GM20000 (cell line): ENCODE results near the gene E4F1.

Source experiments
- DNase-seq: peaks from one replicate; pipeline ENCODE4 v3.0.0; 2012; ENCODE audit warnings: low spot score
- TF ChIP-seq, protein P1 (sequence below): IDR thresholded peaks from 2 replicates; pipeline ENCODE4 v1.5.1; 2012; ENCODE audit warnings: mild to moderate bottlenecking, control low read depth; ENCODE audit errors: extremely low read depth, missing control alignments

E4F1 gene

DNA sequence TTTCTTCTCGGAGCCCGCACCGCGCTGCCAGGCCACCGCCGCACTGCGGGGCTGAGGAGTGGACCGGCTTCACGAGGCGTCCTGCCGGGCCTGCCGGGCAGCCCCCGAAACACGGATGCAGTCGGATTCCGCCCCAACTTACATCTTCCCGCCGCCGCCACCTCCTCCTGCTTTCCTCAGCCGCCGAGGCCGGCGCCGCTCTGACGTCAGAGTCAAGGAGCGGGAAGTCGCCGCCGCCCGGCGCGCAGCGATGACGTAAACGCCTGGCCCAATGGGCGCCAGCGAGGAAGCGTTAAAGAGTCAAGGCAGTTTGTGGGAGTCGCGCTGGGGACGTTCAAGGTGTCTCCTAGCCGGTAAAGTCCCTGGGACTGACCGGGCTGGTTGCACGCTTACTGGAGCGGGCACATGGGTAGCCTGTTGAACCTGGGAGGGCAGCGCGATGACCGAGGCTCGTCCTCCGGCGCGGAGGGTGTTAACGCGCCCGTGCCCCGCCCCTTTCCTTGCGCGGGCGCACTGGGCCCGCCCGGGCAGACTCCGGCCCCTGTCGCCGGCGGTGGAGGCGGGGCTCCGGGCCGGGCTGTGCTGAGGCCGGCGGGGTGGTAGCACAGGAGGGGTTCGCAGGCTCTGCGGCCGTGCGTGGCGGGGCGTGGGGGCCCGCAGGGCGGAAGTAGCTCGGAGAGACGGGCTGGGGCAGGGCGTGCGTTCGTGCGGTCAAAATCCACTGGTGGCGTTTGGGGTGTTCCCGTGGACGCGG lies 44.7 kb downstream of the E4F1 start, which contains the start of gene RNPS1:
TSS of gene RNPS1 (minus strand) at position 214 of the 754 bp plus-strand sequence. CDS start 3,483 bp downstream, outside the sequence.
- peak; percentile 100 for DNase-seq
- TF ChIP-seq, protein P1, sequence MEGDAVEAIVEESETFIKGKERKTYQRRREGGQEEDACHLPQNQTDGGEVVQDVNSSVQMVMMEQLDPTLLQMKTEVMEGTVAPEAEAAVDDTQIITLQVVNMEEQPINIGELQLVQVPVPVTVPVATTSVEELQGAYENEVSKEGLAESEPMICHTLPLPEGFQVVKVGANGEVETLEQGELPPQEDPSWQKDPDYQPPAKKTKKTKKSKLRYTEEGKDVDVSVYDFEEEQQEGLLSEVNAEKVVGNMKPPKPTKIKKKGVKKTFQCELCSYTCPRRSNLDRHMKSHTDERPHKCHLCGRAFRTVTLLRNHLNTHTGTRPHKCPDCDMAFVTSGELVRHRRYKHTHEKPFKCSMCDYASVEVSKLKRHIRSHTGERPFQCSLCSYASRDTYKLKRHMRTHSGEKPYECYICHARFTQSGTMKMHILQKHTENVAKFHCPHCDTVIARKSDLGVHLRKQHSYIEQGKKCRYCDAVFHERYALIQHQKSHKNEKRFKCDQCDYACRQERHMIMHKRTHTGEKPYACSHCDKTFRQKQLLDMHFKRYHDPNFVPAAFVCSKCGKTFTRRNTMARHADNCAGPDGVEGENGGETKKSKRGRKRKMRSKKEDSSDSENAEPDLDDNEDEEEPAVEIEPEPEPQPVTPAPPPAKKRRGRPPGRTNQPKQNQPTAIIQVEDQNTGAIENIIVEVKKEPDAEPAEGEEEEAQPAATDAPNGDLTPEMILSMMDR: no peak

GRCh38 chr16:2270070-2270462 lies 46.7 kb downstream of the E4F1 start:
- DNase-seq: no peak
- TF ChIP-seq, protein P1: no peak

DNA sequence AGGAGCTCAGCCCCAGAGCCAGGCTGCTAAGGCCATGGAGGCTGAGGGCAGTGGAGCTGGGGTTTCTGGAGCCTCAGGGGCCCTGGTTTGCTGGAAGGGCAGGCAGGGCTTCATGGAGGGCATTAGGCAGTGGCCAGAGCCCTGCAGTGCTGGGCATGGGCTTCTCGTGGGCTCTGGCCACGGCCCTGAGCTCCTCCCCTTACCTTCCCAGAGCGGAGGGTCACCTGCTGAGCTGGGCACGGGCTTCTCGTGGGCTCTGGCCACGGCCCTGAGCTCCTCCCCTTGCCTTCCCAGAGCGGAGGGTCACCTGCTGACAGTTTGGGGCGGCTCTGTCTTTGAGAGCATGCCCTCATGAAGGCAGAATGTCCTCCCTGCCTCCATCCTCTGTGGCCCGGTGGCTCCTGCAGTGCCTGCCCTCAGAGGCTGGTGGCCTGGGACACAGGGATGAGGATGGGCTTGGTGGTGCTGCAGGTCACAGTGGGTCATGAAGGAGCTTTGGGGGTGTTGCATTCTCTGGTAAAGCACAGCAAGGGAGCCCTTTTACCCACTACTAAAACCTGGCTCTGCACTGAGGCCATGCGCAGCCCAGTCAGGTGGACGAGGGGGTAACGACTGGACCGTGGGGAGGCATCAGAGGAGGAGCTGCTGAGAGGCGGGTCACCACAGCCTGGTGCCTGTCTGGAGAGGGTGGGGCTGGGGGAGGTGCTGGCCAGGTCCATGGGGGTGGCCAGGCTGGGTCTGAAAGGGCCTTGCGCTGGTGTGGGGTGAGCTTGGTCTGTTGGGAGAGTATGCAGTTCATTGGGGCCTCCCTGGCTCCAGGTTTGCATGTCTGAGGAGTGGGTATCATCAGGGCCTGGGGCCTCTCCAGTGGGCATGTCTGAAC lies 47.4 kb downstream of the E4F1 start:
- no peak for DNase-seq
- TF ChIP-seq, protein P1: no peak

DNA sequence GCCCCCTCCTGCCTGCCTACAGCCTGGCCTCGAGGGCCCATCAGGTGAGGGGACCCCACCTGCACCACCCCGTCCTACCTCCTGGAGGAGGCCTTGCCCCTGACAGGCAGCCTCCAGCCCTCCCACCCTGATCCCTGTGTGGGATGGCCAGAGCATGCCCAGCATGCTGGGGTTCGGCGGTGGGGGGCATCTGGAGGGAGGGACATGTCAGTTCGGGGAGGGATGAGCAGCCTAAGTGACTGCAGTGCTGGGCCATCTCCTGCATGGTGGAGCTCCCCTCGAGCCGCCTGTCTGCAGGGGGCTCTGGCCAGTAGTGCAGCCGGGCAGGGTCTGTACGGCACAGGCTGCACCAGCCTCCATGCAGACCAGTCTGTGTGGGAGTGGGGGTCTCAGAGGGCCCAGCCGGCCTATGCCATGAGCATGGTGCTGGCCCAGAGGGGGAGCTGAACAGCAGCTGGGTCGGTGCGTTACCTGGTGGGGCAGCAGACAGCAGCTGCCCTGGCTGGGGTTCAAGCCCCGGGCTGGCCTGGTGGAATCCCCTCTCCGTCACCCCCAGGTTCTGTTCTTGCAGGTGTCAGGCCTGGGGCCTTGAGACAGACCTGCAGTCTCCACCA lies 48.6 kb downstream of the E4F1 start:
- DNase-seq: no peak
- TF ChIP-seq, protein P1: no peak

- TF ChIP-seq, protein P1: no peak
- no peak for DNase-seq
Measured at GRCh38 chr16:2273484-2273883, 50.1 kb downstream of the E4F1 start.

GRCh38 chr16:2273931-2274330 lies 50.5 kb downstream of the E4F1 start:
- TF ChIP-seq, protein P1: no peak
- no peak for DNase-seq
